ENCODE measurements around the gene CD7.

CD7 gene

DNA sequence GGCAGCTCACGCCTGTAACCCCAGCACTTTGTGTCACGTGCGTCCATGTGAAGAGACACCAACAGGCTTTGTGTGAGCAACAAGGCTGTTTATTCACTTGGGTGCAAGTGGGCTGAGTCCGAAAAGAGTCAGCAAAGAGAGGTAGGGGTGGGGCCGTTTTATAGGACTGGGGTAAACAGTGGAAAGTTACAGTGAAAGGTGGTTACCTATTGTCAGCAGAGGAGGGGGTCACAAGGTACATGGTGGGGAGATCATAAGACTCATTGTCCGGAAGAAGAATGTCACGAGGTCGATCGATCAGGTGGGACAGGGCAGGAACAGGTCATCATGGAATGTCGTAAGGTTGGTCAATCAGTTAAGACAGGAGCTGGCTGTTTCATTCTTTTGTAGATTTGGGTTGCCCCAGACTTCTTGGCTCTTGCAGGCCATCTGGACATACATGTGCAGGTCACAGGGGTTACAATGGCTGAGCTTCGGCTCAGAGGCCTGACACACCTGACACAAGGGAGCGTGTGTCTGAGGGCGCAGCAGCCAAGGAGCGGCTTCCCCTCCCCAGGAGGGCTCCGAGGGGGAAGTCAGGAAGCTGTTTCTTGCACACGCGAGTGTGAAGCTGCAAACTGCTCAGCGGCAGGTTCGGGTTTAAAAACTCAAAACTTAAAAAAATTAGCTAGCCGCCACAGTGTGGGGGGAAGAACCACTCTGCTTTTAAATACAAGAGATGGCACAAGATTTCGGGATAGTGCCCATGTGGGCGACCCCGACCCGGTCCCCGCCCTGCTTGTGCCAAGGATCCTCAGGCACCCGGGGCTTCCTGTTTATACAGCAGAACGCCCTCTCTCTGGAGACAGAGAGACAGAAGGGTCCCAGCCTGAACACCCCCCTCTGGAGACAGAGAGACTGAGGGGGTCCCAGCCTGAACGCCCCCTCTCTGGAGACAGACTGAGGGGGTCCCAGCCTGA is 29.2 kb upstream of the CD7 start:
- DNase-seq: peak; percentile 26

DNA sequence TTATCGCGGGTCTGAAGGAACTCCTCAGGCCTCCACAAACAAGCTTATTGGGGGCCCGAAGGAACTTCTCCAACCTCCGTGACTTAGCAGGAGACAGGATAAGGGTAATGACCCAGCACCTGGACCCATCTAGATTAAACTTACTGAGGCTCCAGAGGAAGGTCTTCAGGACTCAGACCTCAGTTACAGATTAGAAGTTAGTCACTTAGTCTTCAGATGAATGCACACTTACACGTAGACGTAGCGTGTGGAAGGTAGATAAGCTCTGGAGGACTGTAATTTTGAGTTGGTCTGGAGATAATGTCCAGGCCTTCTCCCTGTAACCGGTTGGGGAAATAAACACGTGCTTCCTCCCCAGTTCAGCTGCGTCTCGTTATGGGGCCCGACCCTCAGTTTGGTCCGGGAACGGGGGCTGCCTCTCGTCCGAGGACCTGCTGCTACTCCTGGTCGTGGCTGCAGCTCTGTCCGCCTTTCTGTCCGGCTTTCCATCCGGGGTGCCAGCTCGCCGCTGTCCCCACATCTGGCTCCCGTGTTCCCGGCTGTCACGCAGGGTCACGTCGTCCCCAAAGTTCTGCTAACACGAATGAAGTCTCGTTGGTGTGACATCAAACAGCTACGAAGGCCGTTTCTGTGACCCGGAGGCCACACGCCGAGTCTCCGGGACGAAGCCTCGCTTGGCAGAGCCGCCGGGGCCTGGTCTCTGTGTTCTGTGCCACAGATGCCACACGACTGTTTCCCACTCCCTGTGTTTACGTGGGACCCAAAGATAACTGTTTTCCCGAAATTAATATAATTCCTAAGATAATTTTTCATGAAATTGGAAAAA is 28.0 kb upstream of the CD7 start:
- no peak for DNase-seq

DNA sequence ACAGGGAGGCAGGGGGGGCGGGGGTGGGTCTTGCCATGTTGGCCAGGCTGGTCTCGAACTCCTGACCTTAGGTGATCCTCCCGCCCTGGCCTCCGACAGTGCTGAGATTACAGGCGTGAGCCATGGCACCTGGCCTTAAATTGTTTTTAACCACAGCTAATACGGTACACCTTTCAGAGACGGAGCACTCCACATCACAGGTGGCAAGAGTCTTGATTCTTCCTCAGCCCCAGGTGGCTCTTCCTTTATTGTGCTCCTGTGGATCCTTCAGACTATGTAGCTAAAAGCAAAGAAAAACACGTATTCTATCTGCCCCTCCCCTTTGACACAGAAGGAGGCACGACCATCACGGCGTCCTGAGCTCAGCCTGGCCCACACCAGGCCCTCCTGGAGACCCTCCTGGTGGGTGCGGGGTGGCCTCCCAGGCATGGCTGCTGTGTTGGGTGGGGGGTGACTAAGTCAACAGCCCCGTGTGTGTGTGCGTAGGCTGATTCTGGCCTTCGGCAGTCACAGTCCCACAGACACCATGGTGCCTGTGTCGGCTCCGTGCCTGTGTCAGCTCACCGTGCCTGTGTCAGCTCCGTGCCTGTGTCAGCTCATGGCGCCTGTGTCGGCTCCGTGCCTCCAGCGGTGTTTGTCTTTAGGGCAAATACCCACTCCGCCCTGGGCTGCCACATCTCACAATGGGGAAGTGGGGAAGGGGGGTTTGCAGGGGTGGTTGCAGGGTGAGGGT is 26.9 kb upstream of the CD7 start:
- DNase-seq: no peak

GRCh38 chr17:82343560-82343959 is 26.2 kb upstream of the CD7 start:
- no peak for DNase-seq

DNA sequence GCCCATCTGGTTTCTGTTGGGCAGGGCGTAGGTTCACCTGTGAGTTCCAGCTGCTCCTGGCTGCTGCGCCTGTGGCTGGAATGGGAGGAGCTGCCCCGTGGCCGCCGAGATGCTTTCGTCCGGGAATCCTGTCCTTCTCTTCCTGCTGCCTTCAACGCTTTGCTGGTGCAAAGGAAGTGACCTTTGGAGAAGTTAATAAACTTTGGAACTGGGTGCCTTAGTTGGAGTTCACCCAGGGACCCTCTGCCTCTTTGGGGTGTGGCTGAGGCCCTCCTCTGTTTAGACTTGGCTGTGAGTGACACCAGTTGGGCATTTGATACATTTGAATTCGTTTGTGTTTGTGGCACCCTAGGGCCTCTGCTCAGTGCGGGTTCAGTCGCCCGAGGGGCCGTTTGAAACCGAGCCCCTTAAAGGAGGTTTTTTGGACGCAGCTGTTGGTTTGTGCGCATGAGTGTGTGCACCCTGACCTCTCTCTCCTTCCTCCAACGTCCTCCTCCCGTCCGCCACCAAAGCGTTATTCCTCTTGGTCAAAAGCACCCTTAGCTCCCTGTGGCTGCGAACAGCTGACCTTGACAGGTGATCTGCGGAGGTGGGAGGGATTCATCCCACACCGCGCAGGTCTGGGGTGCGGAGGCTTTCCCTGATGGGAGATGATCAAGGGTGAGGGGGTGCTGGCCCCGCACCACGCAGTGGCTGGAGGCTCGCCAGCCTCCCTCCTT is 25.1 kb upstream of the CD7 start:
- DNase-seq: no peak

DNA sequence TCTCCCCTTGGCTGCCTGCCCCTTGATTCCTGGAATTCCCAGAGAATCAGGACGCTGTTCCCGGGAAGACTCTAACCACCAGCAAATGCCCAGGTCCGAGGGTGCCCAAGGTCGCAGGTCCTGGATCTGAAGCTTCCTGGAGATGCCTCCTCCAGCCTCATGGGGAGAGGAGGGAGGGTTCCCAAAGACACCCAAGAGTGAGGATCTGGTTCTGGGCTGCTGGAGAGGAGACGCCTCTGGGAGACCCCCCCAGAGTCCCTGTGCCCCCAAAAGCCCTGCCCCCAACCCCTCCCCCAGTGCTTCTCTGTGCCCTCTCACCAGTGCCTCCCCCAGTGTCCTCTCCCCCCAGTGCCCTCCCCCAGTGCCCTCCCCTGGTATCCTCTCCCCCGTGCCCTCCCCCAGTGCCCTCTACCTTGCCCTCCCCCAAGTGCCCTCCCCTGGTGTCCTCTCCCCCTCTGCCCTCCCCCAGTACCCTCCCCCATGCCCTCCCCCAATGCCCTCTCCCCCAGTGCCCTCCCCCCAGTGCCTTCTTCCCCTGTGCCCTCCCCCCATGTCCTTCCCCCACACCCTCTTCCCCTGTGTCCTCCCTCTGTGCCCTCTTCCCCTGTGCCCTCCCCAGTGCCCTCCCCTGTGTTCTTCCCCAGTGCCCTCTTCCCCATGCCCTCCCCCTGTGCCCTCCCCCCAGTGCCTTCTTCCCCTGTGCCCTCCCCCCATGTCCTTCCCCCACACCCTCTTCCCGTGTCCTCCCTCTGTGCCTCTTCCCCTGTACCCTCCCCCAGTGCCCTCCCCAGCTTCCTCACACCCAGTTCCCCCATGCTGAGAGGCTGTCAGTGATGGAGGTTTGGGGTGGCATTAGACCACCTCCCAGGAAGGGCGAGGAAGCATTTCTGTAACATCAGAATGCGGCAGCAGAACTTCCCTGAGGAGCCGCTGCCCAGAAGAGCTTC is 22.5 kb upstream of the CD7 start:
- DNase-seq: no peak

GRCh38 chr17:82338858-82339633 is 21.6 kb upstream of the CD7 start:
- DNase-seq: no peak

DNA sequence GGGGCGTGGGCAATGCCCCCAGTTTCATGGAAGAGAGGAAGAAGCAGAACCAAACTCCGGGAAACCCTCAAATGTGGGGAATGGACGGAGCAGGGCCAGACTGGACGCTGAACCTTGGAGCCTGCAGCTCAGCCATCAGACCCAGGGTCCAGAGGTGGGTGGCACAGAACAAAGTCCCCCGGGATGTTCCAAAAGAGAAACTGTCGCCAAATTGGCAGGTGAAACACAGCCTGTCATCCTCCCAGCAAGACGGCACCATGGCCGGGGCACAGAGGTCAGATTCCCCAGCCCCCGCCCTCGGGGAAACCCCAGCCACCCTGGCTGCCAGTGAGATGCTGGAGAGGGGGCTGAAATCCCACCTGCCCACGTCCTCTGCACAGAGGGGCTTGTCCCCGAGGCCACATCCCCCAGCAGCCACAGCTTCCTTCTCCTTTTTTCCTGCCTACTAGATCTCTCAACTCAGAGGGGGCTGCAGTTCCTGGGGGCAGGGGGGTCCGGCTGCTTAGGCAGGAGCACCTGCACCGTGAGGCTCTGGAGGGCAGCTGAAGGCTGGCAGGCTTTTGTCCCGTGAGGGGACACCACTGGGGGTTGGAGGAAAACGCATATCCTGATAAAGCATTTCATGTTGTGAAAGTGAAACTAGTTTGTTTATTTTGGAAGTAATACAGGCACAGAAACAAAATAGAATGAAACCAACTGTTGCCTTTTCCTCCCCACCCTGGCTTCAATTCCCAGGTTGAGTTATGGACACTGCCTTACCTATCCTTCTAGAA is 17.4 kb upstream of the CD7 start:
- peak; percentile 27 for DNase-seq

DNA sequence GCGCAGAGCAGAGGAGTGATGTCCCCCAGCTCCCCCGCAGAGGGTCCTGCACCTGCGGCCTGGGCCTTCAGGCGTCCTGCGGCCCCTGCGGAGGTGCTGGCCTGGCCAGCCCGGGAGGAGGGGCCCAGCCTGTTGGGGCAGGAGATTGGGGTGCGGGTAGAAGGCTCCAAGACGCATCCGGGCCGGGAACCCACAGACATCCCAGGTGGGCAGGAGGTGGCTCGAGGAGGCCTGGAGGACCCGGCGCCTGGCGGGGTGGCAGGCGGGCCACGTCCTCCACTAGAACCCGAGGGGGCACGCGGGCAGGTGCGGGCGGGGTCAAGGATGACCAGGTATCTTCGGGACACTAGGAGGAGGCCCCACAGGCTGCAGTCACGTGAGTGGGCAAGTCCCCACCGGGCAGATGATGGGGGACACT is 16.8 kb upstream of the CD7 start:
- DNase-seq: no peak

DNA sequence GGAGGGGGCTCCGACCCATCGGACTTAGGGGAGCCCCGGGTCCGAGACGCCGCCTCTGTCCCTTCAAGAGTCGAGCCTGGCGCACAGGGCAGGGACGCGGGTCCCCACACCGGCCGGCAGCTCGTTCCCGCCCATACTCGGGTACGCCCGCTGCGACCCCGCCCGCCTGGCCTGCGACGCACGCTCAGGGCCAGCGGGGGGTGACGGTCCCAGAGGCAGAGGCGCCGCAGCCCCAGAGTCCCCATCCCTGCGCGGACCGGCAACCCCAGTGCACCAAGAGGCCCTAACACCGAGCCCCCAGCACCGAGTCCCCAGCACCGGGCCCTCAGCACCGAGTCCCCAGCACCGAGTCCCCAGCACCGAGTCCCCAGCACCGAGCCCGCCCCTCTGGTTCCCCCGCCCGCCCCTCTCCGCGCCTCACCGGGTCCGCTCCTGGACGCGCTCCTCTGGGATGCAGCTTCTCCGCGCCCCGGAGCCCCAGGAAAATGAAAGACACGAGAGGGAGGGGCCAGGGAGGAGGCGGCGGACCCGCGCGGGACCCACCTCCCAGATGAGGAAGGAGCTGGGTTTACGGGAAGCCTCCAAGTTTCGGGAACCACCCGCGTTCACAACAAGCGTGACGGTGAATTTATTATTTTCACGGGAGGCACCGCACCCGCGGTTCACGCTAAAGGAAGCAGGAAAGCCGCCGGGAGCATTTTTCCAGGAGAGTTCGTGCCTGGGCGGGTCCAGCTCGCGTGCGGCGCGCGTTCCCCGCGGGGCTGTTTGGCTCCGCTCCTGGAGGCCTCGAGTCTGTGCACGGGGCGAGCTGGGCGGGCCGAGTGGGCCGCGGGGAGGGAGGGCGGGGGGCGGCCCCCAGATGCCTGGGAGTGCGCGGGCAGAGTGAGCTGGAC is 16.1 kb upstream of the CD7 start, which contains the start of gene SECTM1:
Gene SECTM1, minus strand, starts transcription at position 488 of the 893 bp plus-strand sequence. CDS start 6,526 bp downstream, outside the sequence.
- peak; percentile 42 for DNase-seq

DNA sequence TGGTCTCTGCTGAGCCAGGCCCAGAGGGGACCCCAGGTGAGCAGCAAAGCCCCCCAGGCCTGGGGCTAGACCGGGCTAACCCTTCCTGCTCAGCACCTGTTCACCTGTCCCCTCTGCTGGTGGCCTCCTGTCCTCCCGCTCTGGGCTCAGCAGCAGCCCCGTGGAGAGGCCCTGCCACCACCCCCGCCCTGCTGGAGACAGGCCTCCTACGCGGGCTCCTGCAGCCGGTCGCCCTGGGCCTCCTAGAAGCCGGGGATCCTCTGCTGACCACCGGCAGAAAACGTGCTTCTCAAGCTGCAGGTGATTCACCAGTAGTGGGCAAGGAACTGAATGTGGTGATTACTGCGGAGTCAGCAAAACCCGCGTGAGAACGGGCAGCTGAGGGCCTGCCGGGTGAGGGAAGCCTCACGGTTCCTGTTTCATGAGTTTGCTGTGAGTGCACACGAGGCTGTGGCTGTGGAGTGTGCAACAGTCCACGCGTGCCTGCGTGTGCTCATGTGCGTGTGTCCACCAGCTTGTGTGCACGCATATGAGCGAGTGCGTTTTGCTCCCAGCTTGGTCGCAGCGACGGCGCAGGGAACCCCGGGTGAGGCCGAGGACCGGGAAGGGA is 15.4 kb upstream of the CD7 start:
- peak; percentile 44 for DNase-seq

DNA sequence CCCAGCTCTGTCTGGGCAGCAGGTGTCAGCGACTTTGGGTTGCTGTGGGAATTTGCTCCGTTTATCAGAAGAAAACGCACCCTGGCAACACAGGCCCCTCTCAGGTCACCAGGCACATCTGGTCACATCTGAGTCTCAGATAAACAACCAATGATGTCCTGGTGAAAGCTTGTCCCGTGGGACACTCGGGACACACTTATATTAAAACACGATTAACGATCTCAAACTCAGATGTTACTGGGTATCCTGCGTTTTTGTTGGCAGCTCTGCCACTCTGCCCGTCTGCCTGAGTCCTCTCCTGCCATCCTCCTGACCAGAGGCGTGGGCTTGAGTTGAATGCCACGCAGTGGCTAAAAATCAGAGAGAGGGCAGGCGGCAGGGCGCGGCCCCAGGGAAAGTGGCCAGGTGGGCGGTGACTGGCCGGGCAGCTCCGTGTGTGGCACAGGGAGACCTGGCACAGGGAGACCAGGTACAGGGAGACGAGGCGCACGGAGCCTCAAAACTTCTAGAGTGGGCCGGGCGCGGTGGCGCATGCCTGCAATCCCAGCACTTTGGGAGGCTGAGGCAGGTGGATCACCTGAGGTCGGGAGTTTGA is 14.0 kb upstream of the CD7 start:
- DNase-seq: no peak

DNA sequence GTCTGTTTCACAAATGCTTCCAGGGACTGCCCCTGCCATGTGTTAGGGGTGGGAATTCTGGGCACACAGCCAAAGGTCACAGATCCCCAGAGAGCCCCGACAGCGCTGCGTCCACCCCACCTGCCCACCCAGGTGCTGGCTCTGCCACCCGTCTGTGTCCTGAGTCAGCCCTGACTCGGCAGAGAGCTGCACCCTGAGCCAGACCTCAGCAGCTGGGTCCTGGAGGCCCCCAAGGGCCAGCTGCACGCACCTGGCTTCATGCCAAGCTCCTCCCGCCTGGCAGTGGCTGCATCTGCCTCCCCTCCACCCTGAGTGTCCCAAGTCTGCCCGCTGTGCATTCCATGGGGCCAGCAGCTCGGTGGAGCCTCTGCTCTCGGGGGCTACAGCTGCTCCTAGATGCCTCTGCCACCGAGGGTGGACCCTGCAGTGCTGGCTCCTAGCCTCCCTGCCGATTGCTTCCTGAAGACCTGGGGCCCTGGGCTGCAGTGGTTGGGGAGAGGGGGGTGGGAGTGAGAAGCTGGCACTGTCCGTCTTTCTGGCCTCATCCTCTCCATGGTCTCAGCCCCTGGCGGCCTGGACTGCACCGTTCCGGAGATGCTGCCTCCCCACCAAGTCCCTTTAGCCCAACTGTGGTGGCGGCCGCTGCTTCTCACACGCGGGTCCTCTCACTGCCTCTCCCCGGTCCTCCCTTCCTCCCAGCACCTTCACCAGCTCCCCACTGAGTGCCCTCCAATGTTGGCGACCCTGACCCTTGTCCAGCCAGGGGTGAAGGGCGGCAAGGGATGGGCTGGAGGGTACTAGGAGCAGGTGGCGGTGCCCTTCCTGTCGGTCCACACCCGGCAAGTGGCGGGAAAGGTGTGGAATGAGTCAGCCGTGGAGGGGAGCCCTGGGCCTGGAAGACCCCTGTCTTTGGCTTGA is 13.2 kb upstream of the CD7 start:
- no peak for DNase-seq

DNA sequence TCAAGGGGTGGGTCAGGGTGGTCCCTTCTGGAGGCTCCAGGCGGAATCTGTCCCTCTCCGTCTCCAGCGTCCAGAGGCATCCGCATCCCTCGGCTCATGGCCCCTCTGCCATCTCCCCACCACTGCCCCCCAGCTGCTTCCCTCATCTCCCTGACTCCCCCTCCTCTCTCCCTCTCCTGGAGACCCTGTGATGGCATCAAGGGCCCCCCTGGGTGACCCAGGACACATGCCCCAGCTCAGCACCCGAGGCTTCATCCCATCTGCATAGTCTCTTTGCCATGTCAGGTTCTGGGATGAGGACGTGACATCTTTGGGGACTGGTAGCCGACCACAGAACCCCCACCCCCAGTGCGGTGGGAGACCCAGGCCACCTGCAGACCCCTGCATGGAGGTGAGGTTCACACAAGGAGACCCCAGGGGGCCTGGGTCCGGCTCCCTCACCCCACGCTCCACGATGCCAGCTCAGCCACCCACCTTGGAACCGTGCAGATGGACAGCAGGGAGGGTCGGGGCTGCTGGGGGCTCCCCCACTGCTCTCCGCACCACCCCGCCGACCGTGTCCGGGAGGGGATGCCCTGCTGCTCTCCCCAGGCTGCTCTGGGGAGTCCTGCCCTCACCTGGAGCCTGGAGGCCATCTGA is 12.4 kb upstream of the CD7 start:
- no peak for DNase-seq

GRCh38 chr17:82328994-82329507 is 11.6 kb upstream of the CD7 start:
- DNase-seq: no peak

Measured in CD4-positive, alpha-beta T cell treated with Interleukin-17A for 4 hours (primary cell).